ENCODE data around the gene RPL3.

RPL3 gene

DNA sequence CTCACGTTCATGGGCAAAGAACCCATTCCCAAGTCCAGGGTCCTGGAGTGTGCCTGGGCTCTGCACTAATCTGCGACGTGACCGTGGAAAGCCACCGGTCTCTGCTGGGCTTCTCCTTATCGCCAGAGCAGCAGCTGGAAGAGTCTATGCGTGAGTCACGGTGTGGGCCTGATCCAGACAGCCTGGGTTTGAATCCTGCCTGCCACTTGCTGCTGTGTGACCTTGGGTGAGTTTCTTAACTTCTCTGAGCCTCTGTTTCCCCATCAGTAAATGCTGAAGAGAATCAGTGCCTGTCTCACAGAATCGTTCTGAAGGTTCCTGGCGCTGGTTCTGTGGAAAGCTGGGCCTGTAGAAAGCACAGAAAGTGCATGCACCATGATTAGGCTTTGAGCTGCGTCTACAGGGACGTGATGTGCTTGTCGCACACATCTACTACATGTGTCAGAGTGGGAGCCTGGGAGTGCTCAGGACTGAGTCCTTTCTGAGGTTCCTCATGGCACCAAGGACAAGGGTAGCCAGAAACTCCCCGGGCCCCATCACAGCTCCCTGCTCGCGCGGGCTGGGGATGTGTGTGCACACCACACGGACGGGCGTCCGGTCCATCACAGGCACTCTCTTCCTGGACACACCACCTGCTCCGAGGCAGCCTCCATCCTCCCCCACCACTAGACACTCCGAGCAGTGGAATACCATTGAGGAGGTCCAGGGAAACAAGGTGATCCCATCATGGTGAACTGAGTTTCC lies 54.1 kb downstream of the RPL3 start:
- in situ Hi-C loops (cut with MboI; ENCODE audit: low sequenced_read_pairs): no loop called here

DNA sequence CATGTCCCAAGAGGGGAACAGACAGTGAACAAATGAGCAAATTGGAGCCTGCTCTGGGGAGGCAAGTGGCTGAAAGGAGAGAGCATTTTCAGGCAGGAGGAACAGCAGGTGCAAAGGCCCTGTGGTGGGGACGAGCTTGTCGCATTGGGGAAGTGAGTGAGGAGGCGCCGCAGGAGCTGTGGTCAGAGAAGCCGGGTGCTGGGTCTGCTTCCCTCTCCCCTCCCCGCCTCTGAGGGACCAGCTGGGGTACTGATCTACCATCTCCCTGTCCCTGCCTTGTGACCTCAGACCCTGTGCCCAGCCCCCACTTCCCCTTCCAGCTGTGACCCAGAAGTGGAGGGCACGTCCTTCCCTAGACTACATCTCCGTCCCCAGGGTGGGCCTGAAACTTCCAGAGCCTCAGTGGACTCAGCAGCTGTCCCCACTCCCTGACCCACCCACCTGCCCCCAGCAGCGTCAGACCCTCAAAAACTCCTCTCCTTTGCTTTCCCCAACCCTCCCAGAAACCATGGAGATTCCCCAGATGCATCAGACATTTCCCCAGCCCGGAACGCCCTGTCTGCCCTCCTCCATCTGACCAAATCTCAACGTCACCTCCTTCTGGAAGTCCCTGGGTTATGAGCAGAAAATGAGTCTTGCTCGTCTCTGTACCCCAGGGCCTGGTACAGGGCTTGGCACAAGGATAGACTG lies 54.9 kb downstream of the RPL3 start:
- in situ Hi-C loops (cut with MboI; ENCODE audit: low sequenced_read_pairs): no loop called here

- in situ Hi-C loops (cut with MboI; ENCODE audit: low sequenced_read_pairs): no loop called here
Measured at GRCh38 chr22:39263626-39264348, 55.6 kb downstream of the RPL3 start.

Data from hTERT RPE-1 (cell line).